VCaP (cell line): Measurements from ENCODE around the gene C5orf52.
"Not testable (repeated sequence)": the region's sequence is repeated elsewhere in the genome, so short reads cannot be mapped to it uniquely, and the experiment has no call there.

ENCODE experiments used
- H3K27ac ChIP-seq: fragments of 450-650 bp; 2 replicates; pipeline ENCODE4 v1.5.1; 2017
- CTCF ChIP-seq: fragments of 450-650 bp; conservative IDR thresholded peaks from 2 replicates; pipeline ENCODE4 v1.5.1; 2017; ENCODE audit warnings: mild to moderate bottlenecking, moderate library complexity

C5orf52 gene

GRCh38 chr5:157668356-157668755 is 3.0 kb upstream of the C5orf52 start:
- H3K27ac ChIP-seq = no peak overlapping the region
- no peak for TF ChIP-seq CTCF

- no peak for TF ChIP-seq CTCF
- H3K27ac ChIP-seq = no peak overlapping the region
Measured at GRCh38 chr5:157669701-157670097, 1.6 kb upstream of the C5orf52 start.

- no peak overlapping the region for H3K27ac ChIP-seq
- no peak for TF ChIP-seq CTCF
Measured at GRCh38 chr5:157671592-157672330, 428 bp downstream of the C5orf52 start.

- no peak overlapping the region for H3K27ac ChIP-seq
- no peak for TF ChIP-seq CTCF
Measured at GRCh38 chr5:157672976-157673375, 1.6 kb downstream of the C5orf52 start.

GRCh38 chr5:157674351-157674750 is 3.0 kb downstream of the C5orf52 start:
- H3K27ac ChIP-seq = not testable (repeated sequence)

GRCh38 chr5:157677931-157678330 is 6.6 kb downstream of the C5orf52 start:
- no peak for TF ChIP-seq CTCF

GRCh38 chr5:157679801-157680200 is 8.5 kb downstream of the C5orf52 start:
- no peak for TF ChIP-seq CTCF
- no peak overlapping the region for H3K27ac ChIP-seq

More at GRCh38 chr5:157677931-157678330, 6.6 kb downstream of the C5orf52 start:
- H3K27ac ChIP-seq = no peak overlapping the region

- H3K27ac ChIP-seq = no peak overlapping the region
- no peak for TF ChIP-seq CTCF
Measured at GRCh38 chr5:157680239-157680638, 8.9 kb downstream of the C5orf52 start.
